HEK293 (cell line): ENCODE results near the gene GPR153.

ENCODE experiments used
- CTCF ChIA-PET: fragments of 350-600 bp; formaldehyde crosslinking; extraction: SDS; loops from one replicate; lab custom pipeline; 2021; ENCODE audit warnings: antibody characterized with exemption; lab: Yijun Ruan, JAX
- POLR2A ChIA-PET: fragments of 300-600 bp; formaldehyde crosslinking; extraction: SDS; loops from one replicate; lab custom pipeline; 2020; ENCODE audit warnings: antibody characterized with exemption, inconsistent platforms; lab: Yijun Ruan, JAX
- H3K27ac ChIP-seq: fragments of 200-500 bp; sonication (Bioruptor generic); 2 replicates; pipeline ENCODE4 v1.5.1; 2014; ENCODE audit warnings: low read depth, low read length, control low read depth, inconsistent platforms; ENCODE audit errors: extremely low read depth
- H3K36me3 ChIP-seq, 2 experiments: fragments of 200-500 bp in 1 of 2; sonication (Bioruptor generic) in 1 of 2; 1 replicate in 1 of 2; 2 replicates in 1 of 2; pipeline ENCODE4 v1.5.1; 2014 to 2017; ENCODE audit warnings: inconsistent platforms in 2 of 2, low read length in 2 of 2; ENCODE audit not compliant: control insufficient read depth in 2 of 2, insufficient read depth in 1 of 2
- H3K4me1 ChIP-seq: fragments of 200-500 bp; sonication (Bioruptor generic); 2 replicates; pipeline ENCODE4 v1.5.1; 2014; ENCODE audit warnings: mild to moderate bottlenecking, low read length, inconsistent platforms; ENCODE audit not compliant: control insufficient read depth, insufficient read depth
- H3K4me3 ChIP-seq: 2 replicates; pipeline ENCODE4 v1.5.1; 2011; ENCODE audit warnings: low read depth, mild to moderate bottlenecking, control low read depth, low read length, moderate library complexity
- H3K9me3 ChIP-seq: fragments of 200-500 bp; sonication (Bioruptor generic); 2 replicates; pipeline ENCODE4 v1.5.1; 2014; ENCODE audit warnings: low read depth, low read length, inconsistent platforms; ENCODE audit not compliant: control insufficient read depth, insufficient read depth
- FEZF1 ChIP-seq: fragments of 450-650 bp; formaldehyde crosslinking; IDR thresholded peaks from 2 replicates; pipeline ENCODE4 v1.5.1; 2016; ENCODE audit warnings: missing biosample characterization, missing genetic modification characterization
- GLIS1 ChIP-seq: fragments of 450-650 bp; formaldehyde crosslinking; IDR thresholded peaks from 2 replicates; pipeline ENCODE4 v1.5.1; 2016; ENCODE audit warnings: missing biosample characterization, missing genetic modification characterization
- MEIS1 ChIP-seq: sonication (generic); formaldehyde crosslinking; IDR thresholded peaks from 2 replicates; pipeline ENCODE4 v1.8.1; 2022; ENCODE audit warnings: missing genetic modification reagents, mild to moderate bottlenecking, borderline replicate concordance
- ZBTB21 ChIP-seq: fragments of 450-650 bp; formaldehyde crosslinking; IDR thresholded peaks from 2 replicates; pipeline ENCODE4 v1.5.1; 2017; ENCODE audit warnings: missing biosample characterization, missing genetic modification characterization
- ZEB2 ChIP-seq: fragments of 450-650 bp; formaldehyde crosslinking; IDR thresholded peaks from 2 replicates; pipeline ENCODE4 v1.5.1; 2016; ENCODE audit warnings: missing biosample characterization, missing genetic modification characterization
- ZNF155 ChIP-seq: fragments of 450-650 bp; formaldehyde crosslinking; IDR thresholded peaks from 2 replicates; pipeline ENCODE4 v1.5.1; 2016; ENCODE audit warnings: missing biosample characterization, missing genetic modification characterization
- ZNF311 ChIP-seq: fragments of 450-650 bp; formaldehyde crosslinking; IDR thresholded peaks from 2 replicates; pipeline ENCODE4 v1.5.1; 2017; ENCODE audit warnings: missing biosample characterization, missing genetic modification characterization, borderline replicate concordance
- ZNF560 ChIP-seq: fragments of 450-650 bp; formaldehyde crosslinking; IDR thresholded peaks from 2 replicates; pipeline ENCODE4 v1.5.1; 2017; ENCODE audit warnings: missing biosample characterization, missing genetic modification characterization, borderline replicate concordance
- ZNF76 ChIP-seq: fragments of 450-650 bp; formaldehyde crosslinking; IDR thresholded peaks from 2 replicates; pipeline ENCODE4; 2016; ENCODE audit warnings: low read depth, missing biosample characterization, missing genetic modification characterization, borderline replicate concordance
- ZNF777 ChIP-seq: fragments of 450-650 bp; formaldehyde crosslinking; IDR thresholded peaks from 2 replicates; pipeline ENCODE4 v1.5.1; 2017; ENCODE audit warnings: missing biosample characterization, missing genetic modification characterization, borderline replicate concordance
- TF ChIP-seq, protein P1 (sequence below): fragments of 450-650 bp; formaldehyde crosslinking; conservative IDR thresholded peaks from 2 replicates; pipeline ENCODE4 v1.5.1; 2016; ENCODE audit warnings: low read depth, missing biosample characterization, missing genetic modification characterization
- TF ChIP-seq, protein P2 (sequence below): fragments of 450-650 bp; formaldehyde crosslinking; IDR thresholded peaks from 2 replicates; pipeline ENCODE4 v1.5.1; 2017; ENCODE audit warnings: missing biosample characterization, missing genetic modification characterization
- TF ChIP-seq, protein P3 (sequence below): fragments of 450-650 bp; formaldehyde crosslinking; IDR thresholded peaks from 2 replicates; pipeline ENCODE4 v1.5.1; 2016; ENCODE audit warnings: missing biosample characterization, missing genetic modification characterization
- TF ChIP-seq, protein P4 (sequence below): fragments of 450-650 bp; formaldehyde crosslinking; IDR thresholded peaks from 2 replicates; pipeline ENCODE4 v1.5.1; 2016; ENCODE audit warnings: missing biosample characterization, missing genetic modification characterization
- TF ChIP-seq, protein P5 (sequence below): fragments of 450-650 bp; IDR thresholded peaks from 2 replicates; pipeline ENCODE4 v1.5.1; 2018; ENCODE audit warnings: missing biosample characterization, missing genetic modification characterization

GPR153 gene

DNA sequence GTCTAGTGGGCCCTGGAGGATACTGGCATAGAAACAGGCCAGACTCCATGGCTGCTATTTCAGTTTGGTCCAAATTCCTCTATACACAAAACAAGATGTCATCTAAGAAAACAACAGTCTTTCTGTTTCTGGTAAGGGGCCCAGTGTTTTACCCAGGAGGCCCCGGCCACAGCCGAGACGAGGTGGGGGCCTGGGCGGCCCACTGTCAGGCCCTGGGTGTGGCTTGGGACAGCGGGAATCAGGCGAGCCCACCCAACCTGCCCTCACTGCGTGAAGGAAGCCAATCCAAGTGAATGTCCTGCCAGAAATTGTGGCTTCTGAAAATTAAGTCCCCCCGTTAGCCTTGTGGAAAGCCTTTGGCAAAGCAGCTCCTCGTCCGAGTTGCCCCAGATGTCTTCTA, 31.2 kb upstream of the GPR153 start:
- no peak for TF ChIP-seq MEIS1 (CRISPR knock-in tag)
- TF ChIP-seq, protein P1, sequence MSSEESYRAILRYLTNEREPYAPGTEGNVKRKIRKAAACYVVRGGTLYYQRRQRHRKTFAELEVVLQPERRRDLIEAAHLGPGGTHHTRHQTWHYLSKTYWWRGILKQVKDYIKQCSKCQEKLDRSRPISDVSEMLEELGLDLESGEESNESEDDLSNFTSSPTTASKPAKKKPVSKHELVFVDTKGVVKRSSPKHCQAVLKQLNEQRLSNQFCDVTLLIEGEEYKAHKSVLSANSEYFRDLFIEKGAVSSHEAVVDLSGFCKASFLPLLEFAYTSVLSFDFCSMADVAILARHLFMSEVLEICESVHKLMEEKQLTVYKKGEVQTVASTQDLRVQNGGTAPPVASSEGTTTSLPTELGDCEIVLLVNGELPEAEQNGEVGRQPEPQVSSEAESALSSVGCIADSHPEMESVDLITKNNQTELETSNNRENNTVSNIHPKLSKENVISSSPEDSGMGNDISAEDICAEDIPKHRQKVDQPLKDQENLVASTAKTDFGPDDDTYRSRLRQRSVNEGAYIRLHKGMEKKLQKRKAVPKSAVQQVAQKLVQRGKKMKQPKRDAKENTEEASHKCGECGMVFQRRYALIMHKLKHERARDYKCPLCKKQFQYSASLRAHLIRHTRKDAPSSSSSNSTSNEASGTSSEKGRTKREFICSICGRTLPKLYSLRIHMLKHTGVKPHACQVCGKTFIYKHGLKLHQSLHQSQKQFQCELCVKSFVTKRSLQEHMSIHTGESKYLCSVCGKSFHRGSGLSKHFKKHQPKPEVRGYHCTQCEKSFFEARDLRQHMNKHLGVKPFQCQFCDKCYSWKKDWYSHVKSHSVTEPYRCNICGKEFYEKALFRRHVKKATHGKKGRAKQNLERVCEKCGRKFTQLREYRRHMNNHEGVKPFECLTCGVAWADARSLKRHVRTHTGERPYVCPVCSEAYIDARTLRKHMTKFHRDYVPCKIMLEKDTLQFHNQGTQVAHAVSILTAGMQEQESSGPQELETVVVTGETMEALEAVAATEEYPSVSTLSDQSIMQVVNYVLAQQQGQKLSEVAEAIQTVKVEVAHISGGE (tag by site-specific recombination) = no peak
- TF ChIP-seq ZNF76 (tag by site-specific recombination) = no peak
- TF ChIP-seq, protein P2, sequence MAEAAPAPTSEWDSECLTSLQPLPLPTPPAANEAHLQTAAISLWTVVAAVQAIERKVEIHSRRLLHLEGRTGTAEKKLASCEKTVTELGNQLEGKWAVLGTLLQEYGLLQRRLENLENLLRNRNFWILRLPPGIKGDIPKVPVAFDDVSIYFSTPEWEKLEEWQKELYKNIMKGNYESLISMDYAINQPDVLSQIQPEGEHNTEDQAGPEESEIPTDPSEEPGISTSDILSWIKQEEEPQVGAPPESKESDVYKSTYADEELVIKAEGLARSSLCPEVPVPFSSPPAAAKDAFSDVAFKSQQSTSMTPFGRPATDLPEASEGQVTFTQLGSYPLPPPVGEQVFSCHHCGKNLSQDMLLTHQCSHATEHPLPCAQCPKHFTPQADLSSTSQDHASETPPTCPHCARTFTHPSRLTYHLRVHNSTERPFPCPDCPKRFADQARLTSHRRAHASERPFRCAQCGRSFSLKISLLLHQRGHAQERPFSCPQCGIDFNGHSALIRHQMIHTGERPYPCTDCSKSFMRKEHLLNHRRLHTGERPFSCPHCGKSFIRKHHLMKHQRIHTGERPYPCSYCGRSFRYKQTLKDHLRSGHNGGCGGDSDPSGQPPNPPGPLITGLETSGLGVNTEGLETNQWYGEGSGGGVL (tag by site-specific recombination) = no peak
- no peak for TF ChIP-seq ZBTB21 (tag by site-specific recombination)
- TF ChIP-seq, protein P3, sequence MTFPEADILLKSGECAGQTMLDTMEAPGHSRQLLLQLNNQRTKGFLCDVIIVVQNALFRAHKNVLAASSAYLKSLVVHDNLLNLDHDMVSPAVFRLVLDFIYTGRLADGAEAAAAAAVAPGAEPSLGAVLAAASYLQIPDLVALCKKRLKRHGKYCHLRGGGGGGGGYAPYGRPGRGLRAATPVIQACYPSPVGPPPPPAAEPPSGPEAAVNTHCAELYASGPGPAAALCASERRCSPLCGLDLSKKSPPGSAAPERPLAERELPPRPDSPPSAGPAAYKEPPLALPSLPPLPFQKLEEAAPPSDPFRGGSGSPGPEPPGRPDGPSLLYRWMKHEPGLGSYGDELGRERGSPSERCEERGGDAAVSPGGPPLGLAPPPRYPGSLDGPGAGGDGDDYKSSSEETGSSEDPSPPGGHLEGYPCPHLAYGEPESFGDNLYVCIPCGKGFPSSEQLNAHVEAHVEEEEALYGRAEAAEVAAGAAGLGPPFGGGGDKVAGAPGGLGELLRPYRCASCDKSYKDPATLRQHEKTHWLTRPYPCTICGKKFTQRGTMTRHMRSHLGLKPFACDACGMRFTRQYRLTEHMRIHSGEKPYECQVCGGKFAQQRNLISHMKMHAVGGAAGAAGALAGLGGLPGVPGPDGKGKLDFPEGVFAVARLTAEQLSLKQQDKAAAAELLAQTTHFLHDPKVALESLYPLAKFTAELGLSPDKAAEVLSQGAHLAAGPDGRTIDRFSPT (tag by site-specific recombination) = no peak
- no peak for TF ChIP-seq ZNF155 (tag by site-specific recombination)
- no peak for TF ChIP-seq GLIS1
- TF ChIP-seq FEZF1 (tag by site-specific recombination) = no peak
- no peak for TF ChIP-seq ZEB2 (tag by site-specific recombination)
- TF ChIP-seq, protein P4, sequence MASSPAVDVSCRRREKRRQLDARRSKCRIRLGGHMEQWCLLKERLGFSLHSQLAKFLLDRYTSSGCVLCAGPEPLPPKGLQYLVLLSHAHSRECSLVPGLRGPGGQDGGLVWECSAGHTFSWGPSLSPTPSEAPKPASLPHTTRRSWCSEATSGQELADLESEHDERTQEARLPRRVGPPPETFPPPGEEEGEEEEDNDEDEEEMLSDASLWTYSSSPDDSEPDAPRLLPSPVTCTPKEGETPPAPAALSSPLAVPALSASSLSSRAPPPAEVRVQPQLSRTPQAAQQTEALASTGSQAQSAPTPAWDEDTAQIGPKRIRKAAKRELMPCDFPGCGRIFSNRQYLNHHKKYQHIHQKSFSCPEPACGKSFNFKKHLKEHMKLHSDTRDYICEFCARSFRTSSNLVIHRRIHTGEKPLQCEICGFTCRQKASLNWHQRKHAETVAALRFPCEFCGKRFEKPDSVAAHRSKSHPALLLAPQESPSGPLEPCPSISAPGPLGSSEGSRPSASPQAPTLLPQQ (tag by site-specific recombination) = no peak
- TF ChIP-seq ZNF777 (tag by site-specific recombination) = no peak
- no peak for TF ChIP-seq ZNF560 (tag by site-specific recombination)
- TF ChIP-seq ZNF311 = no peak
- TF ChIP-seq, protein P5, sequence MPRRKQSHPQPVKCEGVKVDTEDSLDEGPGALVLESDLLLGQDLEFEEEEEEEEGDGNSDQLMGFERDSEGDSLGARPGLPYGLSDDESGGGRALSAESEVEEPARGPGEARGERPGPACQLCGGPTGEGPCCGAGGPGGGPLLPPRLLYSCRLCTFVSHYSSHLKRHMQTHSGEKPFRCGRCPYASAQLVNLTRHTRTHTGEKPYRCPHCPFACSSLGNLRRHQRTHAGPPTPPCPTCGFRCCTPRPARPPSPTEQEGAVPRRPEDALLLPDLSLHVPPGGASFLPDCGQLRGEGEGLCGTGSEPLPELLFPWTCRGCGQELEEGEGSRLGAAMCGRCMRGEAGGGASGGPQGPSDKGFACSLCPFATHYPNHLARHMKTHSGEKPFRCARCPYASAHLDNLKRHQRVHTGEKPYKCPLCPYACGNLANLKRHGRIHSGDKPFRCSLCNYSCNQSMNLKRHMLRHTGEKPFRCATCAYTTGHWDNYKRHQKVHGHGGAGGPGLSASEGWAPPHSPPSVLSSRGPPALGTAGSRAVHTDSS (tag by site-specific recombination) = no peak
- TF ChIP-seq, all 188 proteins: peak for 0
- POLR2A ChIA-PET = no interaction called here
- CTCF ChIA-PET = no interaction called here
- peaks cover 0 to 66% of the 10 kb centered on the region in 2 experiments; a peak in 2 of 3 replicates for H3K36me3 ChIP-seq
- H3K4me1 ChIP-seq = no peaks in the 10 kb centered on the region
- no peak overlapping the region for H3K27ac ChIP-seq
- no peak overlapping the region for H3K4me3 ChIP-seq
- H3K9me3 ChIP-seq = no peaks in the 10 kb centered on the region
